B cell (primary cell): Measurements from ENCODE around the gene OR11G2. TPM values are rescaled to one million over a fixed set of nuclear protein-coding genes. Genes with fewer than 3 reads are reported as not detected.

Experiments used
- ATAC-seq: fragments of 200-7000 bp; cut with Tn5 transposase; one replicate; pipeline ENCODE4 v1.10.0; 2021; ENCODE audit warnings: low read depth, mild to moderate bottlenecking, moderate number of reproducible peaks, moderate library complexity
- CTCF ChIA-PET: fragments of 350-600 bp; sonication (Branson Sonifier 250); formaldehyde crosslinking; loops from one replicate; lab custom pipeline; 2021; ENCODE audit warnings: antibody characterized with exemption, inconsistent platforms; lab: Charles Lee
- POLR2A ChIA-PET: fragments of 350-600 bp; sonication (Branson Sonifier 250); formaldehyde crosslinking; loops from one replicate; lab custom pipeline; 2021; ENCODE audit warnings: antibody characterized with exemption; lab: Charles Lee
- DNase-seq: peaks from one replicate; pipeline ENCODE4 v3.0.0; 2013
- H2AFZ ChIP-seq: 2 replicates; pipeline ENCODE4 v1.6.1; 2012; ENCODE audit warnings: mild to moderate bottlenecking, low read depth, low read length; ENCODE audit not compliant: insufficient read depth, poor library complexity, severe bottlenecking
- H3K27ac ChIP-seq, 2 donors: 1 replicate in 1 of 2; 2 replicates in 1 of 2; pipeline ENCODE4 v1.5.1; 2012 to 2013; ENCODE audit warnings: low read length in 2 of 2, mild to moderate bottlenecking in 2 of 2, moderate library complexity in 1 of 2
- H3K27me3 ChIP-seq, 4 experiments: fragments of 200-600 bp in 1 of 4; sonication (generic) in 1 of 4; replicated peaks in 1 of 4; 1 replicate in 2 of 4; 2 replicates in 2 of 4; pipeline versions ENCODE4 v1.6.1 to v1.7.0; 2013 to 2016; ENCODE audit warnings: low read length in 3 of 4, mild to moderate bottlenecking in 2 of 4, mixed read lengths in 1 of 4, moderate library complexity in 1 of 4; ENCODE audit not compliant: insufficient read depth in 4 of 4, control insufficient read depth in 3 of 4; ENCODE audit errors: control extremely low read depth in 1 of 4
- H3K36me3 ChIP-seq, 2 experiments: replicated peaks in 1 of 2; 1 replicate in 1 of 2; 2 replicates in 1 of 2; pipeline versions ENCODE4 v1.6.1 to v1.7.1; 2013; ENCODE audit warnings: low read length in 1 of 2; ENCODE audit not compliant: insufficient read depth in 2 of 2, control insufficient read depth in 1 of 2; ENCODE audit errors: control extremely low read depth in 1 of 2, extremely low read depth in 1 of 2
- H3K4me1 ChIP-seq, 2 donors: fragments of 200-600 bp in 1 of 2; sonication (generic) in 1 of 2; 1 replicate in 1 of 2; 2 replicates in 1 of 2; pipeline versions ENCODE4 v1.5.1 to v1.6.1; 2013 to 2017; ENCODE audit warnings: low read length in 2 of 2; ENCODE audit not compliant: control insufficient read depth in 2 of 2, insufficient read depth in 2 of 2
- H3K4me2 ChIP-seq: replicated peaks from 2 replicates; pipeline ENCODE3; 2012; ENCODE audit warnings: mild to moderate bottlenecking, low read depth, low read length; ENCODE audit not compliant: poor library complexity, severe bottlenecking
- H3K4me3 ChIP-seq, 5 experiments: fragments of 200-600 bp in 1 of 5; sonication (generic) in 1 of 5; 1 replicate in 3 of 5; 2 replicates in 2 of 5; pipeline versions ENCODE4 v1.5.1 to v1.7.0; 2011 to 2016; ENCODE audit warnings: low read length in 4 of 5, mild to moderate bottlenecking in 4 of 5, low read depth in 2 of 5, control low read depth in 1 of 5, moderate library complexity in 1 of 5; ENCODE audit not compliant: insufficient read depth in 1 of 5; ENCODE audit errors: control extremely low read depth in 1 of 5, extremely low read depth in 1 of 5
- H3K79me2 ChIP-seq: fragments of 200-600 bp; sonication (generic); one replicate; pipeline ENCODE4 v1.6.0; 2016; ENCODE audit warnings: low read length; ENCODE audit not compliant: control insufficient read depth, insufficient read depth
- H3K9ac ChIP-seq: fragments of 200-600 bp; sonication (generic); 2 replicates; pipeline ENCODE4 v1.6.1; 2017; ENCODE audit warnings: mild to moderate bottlenecking, low read length, moderate library complexity
- H3K9me3 ChIP-seq, 3 donors: one replicate each; pipeline versions ENCODE4 v1.6.1 to v1.7.1; 2013; ENCODE audit warnings: low read length in 2 of 3; ENCODE audit not compliant: control insufficient read depth in 2 of 3, insufficient read depth in 1 of 3; ENCODE audit errors: control extremely low read depth in 1 of 3
- H4K20me1 ChIP-seq: 2 replicates; pipeline ENCODE4 v1.6.0; 2012; ENCODE audit warnings: mild to moderate bottlenecking, low read length; ENCODE audit not compliant: insufficient read depth, control insufficient read depth, poor library complexity, severe bottlenecking
- H3K27ac Mint-ChIP-seq: one replicate; pipeline ENCODE4 v1.8.0; 2021; ENCODE audit warnings: mixed read lengths
- H3K27me3 Mint-ChIP-seq: one replicate; pipeline ENCODE4 v1.8.0; 2021; ENCODE audit warnings: mixed read lengths
- H3K4me1 Mint-ChIP-seq: one replicate; pipeline ENCODE4 v1.8.0; 2021; ENCODE audit warnings: mixed read lengths
- H3K4me3 Mint-ChIP-seq: one replicate; pipeline ENCODE4 v1.8.0; 2021; ENCODE audit warnings: mixed read lengths
- H3K9me3 Mint-ChIP-seq: one replicate; pipeline ENCODE4 v1.8.0; 2022; ENCODE audit warnings: mixed read lengths; ENCODE audit not compliant: insufficient read depth
- CTCF ChIP-seq: fragments of 200-600 bp; IDR thresholded peaks from one replicate; pipeline ENCODE4 v1.8.0; 2022; ENCODE audit warnings: antibody characterized with exemption, mild to moderate bottlenecking
- EZH2 ChIP-seq: IDR thresholded peaks from 2 replicates; pipeline ENCODE4 v1.6.1; 2012; ENCODE audit warnings: borderline replicate concordance, low read depth, mild to moderate bottlenecking, moderate library complexity, low read length; ENCODE audit not compliant: insufficient read depth, poor library complexity, severe bottlenecking
- WGBS: methylation state at CpG from one replicate; pipeline ENCODE4 v1.1.5; 2013; ENCODE audit warnings: missing lambda C conversion rate; ENCODE audit not compliant: insufficient coverage; 5-methylcytosine and 5-hydroxymethylcytosine counted together
- intact Hi-C: fragments of 100-400 bp; cut with micrococcal nuclease; formaldehyde crosslinking; loops from one replicate; pipeline ENCODE4 v1.10.0; 2022
- polyA plus RNA-seq: library from polyadenylated mRNA; depleted of rRNA; stranded (reverse); fragments of >200 nt; gene quantifications from 2 replicates; pipeline ENCODE4 v1.2.3, GENCODE V29; 2012
- total RNA-seq, 2 donors: library from RNA; stranded (reverse); fragments of 120-200 nt in 1 of 2; gene quantifications; 1 replicate in 1 of 2; 2 replicates in 1 of 2; pipeline versions ENCODE4 v1.2.3 to v1.2.4, GENCODE V29; 2013 to 2022

OR11G2 gene
- total and polyA plus RNA-seq, 2 donors (not counting 1 experiment from before 2014, with no cell fraction given) = not detected

DNA sequence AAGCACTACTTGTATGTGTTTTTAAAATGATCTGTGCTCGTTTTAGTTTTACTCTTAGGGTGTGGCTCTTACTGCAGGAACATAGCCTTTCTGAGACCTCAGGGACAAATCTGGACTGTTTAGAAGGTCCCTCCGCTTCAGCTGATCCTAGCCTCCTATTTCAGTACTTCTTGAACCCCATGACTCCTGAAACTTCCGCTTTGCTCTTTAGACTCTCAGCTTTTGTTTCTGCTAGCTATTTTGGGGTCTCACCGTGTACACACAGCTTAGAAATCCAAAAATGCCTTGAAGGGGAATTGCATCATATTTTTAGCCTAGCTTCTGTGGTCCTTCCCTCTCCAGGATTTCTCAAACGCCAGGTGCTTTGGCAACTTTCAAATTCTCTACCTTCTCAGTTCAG, 8.3 kb downstream of the OR11G2 start:
- Mint-ChIP-seq H3K9me3 (no peaks in the 10 kb centered on the region), H3K4me3 (no peak overlapping the region), H3K27ac (no peak overlapping the region), H3K4me1 (no peaks in the 10 kb centered on the region), H3K27me3 (peaks cover 25% of the 10 kb centered on the region)
- Histone ChIP-seq H3K4me2 (no peak overlapping the region), H3K79me2 (no peaks in the 10 kb centered on the region), H3K9ac (no peak overlapping the region), H3K27ac (no peak overlapping the region), H3K27me3 (no peaks in the 10 kb centered on the region), H3K9me3 (no peaks in the 10 kb centered on the region), H3K4me3 (no peak overlapping the region), H3K4me1 (no peaks in the 10 kb centered on the region), H2AFZ (no peak overlapping the region), H3K36me3 (no peaks in the 10 kb centered on the region), H4K20me1 (no peaks in the 10 kb centered on the region)
- intact Hi-C loops = no loop called here
- no peak for DNase-seq
- ATAC-seq = no peak
- 79% methylated on average over 4 of the region's 5 CpGs for WGBS
- TF ChIP-seq CTCF (no peak), EZH2 (no peak)
- ChIA-PET CTCF (no interaction called here), POLR2A (no interaction called here)

GRCh38 chr14:20204721-20205120, 14.0 kb downstream of the OR11G2 start:
- ATAC-seq = no peak
- Histone ChIP-seq H3K27ac (no peak overlapping the region), H3K4me3 (no peak overlapping the region), H3K27me3 (no peaks in the 10 kb centered on the region), H3K9me3 (no peaks in the 10 kb centered on the region), H2AFZ (no peak overlapping the region), H4K20me1 (no peaks in the 10 kb centered on the region), H3K9ac (no peak overlapping the region), H3K79me2 (no peaks in the 10 kb centered on the region), H3K36me3 (no peaks in the 10 kb centered on the region), H3K4me2 (no peak overlapping the region), H3K4me1 (no peaks in the 10 kb centered on the region)
- Mint-ChIP-seq H3K27me3 (peaks cover 10% of the 10 kb centered on the region), H3K9me3 (no peaks in the 10 kb centered on the region), H3K27ac (no peak overlapping the region), H3K4me1 (no peaks in the 10 kb centered on the region), H3K4me3 (no peak overlapping the region)
- ChIA-PET CTCF (no interaction called here), POLR2A (no interaction called here)
- intact Hi-C loops = no loop called here
- WGBS = no CpG with 5 or more reads among the region's 3 CpGs
- no peak for DNase-seq
- TF ChIP-seq EZH2 (no peak), CTCF (no peak)
